Right kidney (tissue), 1 donor: Measurements from ENCODE around the gene SPATA9.

Experiments used
- DNase-seq: peaks from one replicate; pipeline ENCODE4 v3.0.0-alpha.2; 2016

Gene SPATA9

DNA sequence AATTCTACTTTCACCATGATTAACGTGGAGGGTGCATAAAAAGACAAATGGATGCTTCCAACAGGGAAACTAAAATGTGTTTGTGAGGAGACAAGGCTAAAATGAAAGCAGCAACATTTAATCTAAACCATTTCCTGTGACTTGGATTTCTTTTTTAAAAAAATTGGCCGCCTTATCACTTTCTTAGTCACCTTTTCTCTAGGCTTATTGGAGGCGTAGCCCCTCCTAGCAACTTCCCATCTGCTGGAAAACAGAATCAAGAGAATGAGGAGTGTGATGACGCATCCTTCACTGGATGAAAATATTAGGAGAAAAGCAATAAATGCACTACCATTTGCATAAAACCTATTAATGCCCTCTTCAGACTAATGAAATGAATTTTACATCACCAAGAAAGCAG lies 63.7 kb downstream of the SPATA9 start:
- DNase-seq, result no peak

DNA sequence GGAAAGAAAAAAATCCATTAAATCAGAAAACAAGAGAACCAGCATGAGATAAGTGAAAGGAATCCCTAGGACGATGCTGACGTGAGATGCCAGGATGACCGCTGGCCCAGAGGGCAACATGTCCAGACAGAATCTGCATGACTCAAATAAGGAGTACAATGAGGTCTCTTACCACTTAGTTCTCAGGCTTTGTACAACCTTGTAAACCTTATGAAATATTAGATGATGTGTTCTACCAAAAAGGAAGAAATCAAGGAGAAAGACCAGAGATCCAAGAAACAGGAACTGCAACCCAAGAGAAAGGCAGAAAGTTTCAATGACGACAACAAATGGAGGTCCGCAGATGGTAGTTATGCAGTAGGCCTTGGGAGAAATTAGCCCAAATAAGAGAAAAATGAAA lies 65.7 kb downstream of the SPATA9 start:
- no peak for DNase-seq

DNA sequence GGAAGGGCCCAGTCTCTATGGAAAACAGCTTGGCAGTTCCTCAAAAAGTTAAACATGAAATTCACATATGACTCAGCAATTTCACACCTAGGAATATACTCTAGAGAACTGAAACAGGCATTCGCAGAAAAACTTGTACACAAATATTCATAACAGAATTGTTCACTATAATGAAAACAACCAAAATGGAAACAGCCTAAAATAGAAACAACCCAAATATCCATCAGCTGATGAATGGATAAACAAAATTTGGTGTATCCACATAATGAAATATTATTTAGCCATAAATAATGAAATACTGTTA lies 67.7 kb downstream of the SPATA9 start:
- DNase-seq, result no peak

DNA sequence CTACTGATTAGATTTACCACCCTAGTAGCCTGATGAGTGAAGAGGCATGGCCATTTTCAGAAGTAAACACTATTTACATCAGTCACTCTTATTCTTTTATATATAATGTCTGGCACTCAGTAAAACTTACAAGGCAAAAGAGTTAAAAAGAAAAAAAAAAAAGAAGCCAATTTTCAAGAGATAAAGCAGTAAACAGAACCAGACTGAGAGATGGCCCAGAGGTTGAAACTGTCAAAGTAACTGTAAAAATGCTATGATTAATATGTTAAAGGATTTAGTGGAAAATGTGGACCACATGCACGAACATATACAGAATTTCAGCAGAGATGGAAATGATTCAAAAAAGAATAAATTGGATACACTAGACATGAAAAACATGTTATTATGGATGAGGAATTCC lies 69.3 kb downstream of the SPATA9 start:
- no peak for DNase-seq

DNA sequence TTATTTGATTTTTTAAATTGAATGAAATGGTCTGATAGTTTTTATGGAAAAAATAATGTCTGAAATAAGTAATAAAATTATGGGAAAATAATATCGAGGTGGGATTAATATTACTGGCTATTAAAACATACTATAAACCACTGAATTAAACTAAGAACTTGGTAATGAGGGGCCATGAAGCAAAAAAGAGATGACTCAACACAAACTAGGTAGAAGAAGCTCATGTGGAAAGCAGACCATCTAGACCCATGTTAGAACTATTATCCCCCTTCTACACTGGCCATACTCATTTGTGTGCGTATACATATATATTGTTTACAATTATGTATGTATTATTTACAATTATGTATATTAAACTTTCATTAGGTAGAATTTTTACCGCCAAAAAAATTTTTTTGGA lies 71.4 kb downstream of the SPATA9 start:
- no peak for DNase-seq

GRCh38 chr5:95610546-95610945 lies 72.2 kb downstream of the SPATA9 start:
- DNase-seq, result no peak

DNA sequence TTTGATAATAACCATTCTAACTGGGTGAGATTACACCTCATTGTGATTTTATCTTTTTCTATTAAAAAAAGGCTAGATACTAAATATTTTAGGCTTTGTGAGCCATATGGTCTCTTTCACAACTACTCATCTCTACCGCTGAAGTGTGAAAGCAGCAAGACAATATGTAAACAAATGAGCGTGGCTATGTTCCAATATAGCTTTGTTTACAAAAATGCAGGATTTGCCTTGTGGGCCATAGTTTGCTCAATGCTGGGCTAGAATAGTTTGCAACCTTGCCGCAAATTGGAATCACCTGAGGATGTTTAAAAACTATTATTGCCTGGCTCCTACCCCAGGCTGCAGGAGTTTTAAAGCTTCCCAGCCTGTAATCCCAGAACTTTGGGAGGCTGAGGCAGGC lies 73.1 kb downstream of the SPATA9 start:
- DNase-seq, result no peak
